Omental fat pad (tissue), 4 donors: ENCODE results near the gene ATP5F1D. TPM values are rescaled to one million over a fixed set of nuclear protein-coding genes. Genes with fewer than 3 reads are reported as not detected.

ENCODE experiments used
- ATAC-seq: fragments of 150-250 bp; one replicate; pipeline ENCODE4 v1.9.1; 2016; ENCODE audit warnings: mild to moderate bottlenecking, moderate library complexity; ENCODE audit not compliant: low FRiP score
- DNase-seq: peaks from one replicate; pipeline ENCODE4 v3.0.0-alpha.2; 2019; ENCODE audit warnings: low spot score
- total RNA-seq, 4 donors: library from RNA; depleted of rRNA; stranded (reverse); fragments of >200 nt; gene quantifications; one replicate each; pipeline ENCODE4 v1.1.0, GENCODE V29; 2016
- TF ChIP-seq, protein P1 (sequence below), 3 donors: fragments of 450-650 bp; IDR thresholded peaks; one replicate each; pipeline ENCODE4 v1.5.1; 2016 to 2017; ENCODE audit warnings: antibody characterized with exemption in 3 of 3, mild to moderate bottlenecking in 3 of 3, moderate library complexity in 2 of 3

The ATP5F1D gene
- total RNA-seq, 4 donors from 2014 or later = 46.4 to 76.0 (median 60.2) TPM

DNA sequence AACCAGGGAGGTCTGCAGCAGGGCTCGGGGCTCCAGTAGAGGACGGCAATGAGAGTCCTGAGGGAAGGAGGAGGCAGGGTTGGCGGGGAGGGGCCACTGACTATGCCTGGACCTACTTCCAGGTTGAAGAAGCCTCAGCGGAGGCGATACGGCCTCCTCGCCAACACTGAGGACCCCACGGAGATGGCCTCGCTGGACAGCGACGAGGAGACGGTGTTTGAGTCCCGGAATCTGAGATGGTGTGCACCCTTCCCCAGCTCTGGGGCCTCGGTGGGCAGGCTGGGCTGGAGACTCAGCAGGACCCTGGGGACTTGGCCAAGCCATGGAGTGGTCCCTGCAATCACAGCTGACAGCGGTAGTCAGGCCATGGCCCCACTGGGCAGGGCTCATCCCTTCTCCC, 35.5 kb downstream of the ATP5F1D start:
- no peak for DNase-seq
- no peak for ATAC-seq

DNA sequence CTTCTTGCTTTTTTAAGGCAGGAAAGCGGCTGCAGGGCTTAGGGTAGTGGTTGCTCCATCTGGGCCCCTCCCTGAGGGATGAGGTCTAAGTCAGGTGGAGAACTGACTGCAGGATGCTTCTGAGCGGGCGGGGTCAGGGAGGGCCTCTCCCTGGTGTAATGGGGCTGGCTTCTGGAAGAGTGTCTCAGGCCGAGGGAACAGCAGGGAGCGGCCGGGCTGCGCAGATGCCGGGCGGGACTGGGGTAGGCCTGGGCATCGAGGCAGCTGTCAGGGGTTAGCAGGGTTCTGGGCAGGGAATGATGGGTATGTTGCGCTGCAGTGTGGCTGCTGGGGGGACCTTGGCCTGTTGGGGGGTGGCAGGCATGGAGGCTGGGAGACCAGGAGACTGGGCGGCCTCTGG, 36.5 kb downstream of the ATP5F1D start:
- TF ChIP-seq, protein P1, sequence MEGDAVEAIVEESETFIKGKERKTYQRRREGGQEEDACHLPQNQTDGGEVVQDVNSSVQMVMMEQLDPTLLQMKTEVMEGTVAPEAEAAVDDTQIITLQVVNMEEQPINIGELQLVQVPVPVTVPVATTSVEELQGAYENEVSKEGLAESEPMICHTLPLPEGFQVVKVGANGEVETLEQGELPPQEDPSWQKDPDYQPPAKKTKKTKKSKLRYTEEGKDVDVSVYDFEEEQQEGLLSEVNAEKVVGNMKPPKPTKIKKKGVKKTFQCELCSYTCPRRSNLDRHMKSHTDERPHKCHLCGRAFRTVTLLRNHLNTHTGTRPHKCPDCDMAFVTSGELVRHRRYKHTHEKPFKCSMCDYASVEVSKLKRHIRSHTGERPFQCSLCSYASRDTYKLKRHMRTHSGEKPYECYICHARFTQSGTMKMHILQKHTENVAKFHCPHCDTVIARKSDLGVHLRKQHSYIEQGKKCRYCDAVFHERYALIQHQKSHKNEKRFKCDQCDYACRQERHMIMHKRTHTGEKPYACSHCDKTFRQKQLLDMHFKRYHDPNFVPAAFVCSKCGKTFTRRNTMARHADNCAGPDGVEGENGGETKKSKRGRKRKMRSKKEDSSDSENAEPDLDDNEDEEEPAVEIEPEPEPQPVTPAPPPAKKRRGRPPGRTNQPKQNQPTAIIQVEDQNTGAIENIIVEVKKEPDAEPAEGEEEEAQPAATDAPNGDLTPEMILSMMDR (IDR thresholded peaks at IDR 0.05) = no peak
- DNase-seq (no peak), ATAC-seq (no peak)

More for the DNA sequence above, 35.5 kb downstream of the ATP5F1D start:
- TF ChIP-seq, protein P1 (IDR thresholded peaks at IDR 0.05) = no peak

DNA sequence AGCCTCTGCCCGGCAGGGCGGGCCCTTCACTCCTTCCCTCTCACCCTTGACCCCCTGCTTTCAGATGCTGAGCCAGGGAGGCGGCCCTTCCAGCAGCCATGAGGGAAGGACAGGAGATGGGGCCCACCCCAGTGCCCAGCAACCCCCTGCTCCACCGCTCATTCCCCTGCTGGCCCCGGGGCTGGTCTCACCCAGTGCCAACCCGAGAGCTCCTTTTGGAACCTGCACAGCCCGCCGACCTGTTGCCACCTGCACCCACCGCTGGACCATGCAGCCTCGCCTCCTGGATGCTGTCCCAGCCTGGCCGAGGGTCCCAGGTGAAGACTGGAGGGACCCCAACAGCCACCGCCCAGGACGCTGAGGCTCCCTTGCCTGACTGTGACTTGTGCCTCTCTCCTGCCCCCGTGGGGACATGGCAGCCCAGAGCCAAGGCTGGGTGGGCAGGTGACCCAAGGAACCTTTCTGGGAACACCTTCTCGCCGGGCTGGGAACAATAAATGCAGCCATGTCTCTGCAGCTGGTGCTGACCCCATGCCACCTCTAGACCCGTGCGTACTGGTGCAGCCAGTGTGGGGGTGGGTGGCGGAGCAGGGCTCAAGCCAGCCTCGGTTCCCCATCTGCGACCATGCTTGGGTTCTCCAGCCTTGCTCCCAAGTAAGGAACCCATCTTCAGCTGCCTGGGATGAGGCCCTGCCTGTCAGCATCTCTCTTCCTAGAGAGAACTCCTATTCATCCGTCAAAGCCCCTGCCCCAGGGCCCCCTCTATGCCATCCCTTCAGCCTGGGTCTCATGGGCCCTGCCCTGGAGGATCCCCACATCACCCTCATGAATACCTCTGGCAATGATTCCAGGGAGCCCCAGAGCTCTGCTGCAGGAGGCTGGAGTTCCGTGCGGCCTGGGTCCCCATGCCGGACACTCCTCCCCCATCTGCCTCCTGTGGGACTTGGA, 37.4 kb downstream of the ATP5F1D start:
- ATAC-seq = no peak
- TF ChIP-seq, protein P1 (IDR thresholded peaks at IDR 0.05) = no peak
- DNase-seq = no peak

DNA sequence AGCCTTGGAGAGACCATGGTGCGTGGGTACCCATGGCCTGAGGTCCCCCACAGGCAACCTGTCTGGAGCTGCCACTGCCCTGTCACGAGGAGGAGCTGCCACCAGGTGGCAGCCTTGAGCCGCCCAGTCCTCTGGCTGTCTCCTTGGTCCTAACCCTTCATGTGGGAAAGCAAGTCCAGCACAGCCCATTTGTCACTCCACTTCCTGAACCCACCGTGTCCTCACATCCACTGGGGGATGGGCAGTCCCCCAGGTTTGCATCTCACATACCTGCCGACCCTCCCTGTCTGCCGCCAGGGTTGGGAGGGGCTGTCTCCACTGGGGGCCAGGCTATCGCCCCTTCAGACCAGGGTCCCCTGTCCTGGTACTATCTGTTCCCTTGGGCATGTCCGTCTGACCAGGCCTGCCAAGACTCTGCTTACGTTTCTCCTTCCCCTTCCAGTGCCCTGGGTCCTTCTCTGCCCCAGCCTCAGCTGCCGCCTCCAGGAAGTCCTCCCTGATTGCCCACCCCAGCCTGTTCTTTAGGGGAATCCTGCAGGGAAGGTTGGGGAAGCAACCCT, 38.3 kb downstream of the ATP5F1D start:
- TF ChIP-seq, protein P1 (IDR thresholded peaks at IDR 0.05) = peak in 2 of 3 donors; percentile 37 to 85
- DNase-seq (no peak), ATAC-seq (peak; percentile 28)

DNA sequence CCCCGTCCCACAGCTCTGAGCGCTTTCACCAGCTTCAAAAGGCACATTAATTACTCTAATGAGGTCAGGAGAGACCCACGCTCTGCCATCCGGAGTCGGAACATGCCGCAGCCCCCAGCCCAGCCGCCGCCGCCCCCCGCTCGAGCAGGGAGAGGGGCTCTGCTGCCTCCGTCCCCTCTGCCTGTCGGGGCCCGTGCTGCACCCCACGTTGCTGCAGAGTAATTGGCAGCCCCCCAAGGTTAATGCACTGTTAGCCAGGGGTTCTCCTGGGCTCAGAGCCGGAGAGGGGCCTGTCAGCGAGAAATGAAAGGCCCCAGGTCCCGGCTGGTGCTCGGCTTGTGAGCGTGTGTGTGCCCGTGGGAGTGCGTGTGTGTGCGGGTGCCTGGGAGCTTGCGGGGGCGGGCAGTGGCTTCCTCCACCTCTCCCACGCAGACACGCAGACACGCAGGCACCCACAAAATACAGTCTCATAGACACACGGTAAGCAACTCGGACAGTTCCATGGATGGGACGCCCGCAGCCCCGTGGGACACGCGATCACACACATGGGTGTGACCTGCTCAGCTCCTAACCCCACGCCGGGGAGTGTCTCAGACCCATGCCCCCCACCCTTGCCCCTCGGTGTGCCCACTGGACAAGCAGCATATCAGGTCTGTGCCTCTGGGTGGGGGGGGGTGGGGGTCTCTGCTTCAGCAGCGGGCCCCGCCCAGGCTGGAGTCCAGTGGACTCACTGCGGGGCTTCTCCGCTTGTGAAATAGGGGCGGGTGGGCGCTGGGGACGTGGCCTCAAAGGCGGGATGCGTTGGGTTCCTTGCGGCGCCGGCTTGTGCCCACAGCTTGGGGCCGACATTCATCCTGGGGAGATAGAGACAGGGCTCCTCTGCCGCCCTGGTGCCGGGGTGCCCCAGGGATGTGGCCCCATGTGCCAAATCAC, 39.4 kb downstream of the ATP5F1D start:
- ATAC-seq = no peak
- DNase-seq = no peak

More for the DNA sequence above, 39.4 kb downstream of the ATP5F1D start:
- TF ChIP-seq, protein P1 (IDR thresholded peaks at IDR 0.05) = no peak
